Measurements from ENCODE around the gene TEX2. TPM values are rescaled to one million over a fixed set of nuclear protein-coding genes. Genes with fewer than 3 reads are reported as not detected.
A peak's percentile ranks its signal among the peaks of the same experiment; 100 is the strongest.

TEX2 gene
- total and polyA plus RNA-seq, 2 of the 13 experiments (the other 11 are each of a cell fraction or from before 2014, with no cell fraction given): 21.4 to 37.7 TPM

DNA sequence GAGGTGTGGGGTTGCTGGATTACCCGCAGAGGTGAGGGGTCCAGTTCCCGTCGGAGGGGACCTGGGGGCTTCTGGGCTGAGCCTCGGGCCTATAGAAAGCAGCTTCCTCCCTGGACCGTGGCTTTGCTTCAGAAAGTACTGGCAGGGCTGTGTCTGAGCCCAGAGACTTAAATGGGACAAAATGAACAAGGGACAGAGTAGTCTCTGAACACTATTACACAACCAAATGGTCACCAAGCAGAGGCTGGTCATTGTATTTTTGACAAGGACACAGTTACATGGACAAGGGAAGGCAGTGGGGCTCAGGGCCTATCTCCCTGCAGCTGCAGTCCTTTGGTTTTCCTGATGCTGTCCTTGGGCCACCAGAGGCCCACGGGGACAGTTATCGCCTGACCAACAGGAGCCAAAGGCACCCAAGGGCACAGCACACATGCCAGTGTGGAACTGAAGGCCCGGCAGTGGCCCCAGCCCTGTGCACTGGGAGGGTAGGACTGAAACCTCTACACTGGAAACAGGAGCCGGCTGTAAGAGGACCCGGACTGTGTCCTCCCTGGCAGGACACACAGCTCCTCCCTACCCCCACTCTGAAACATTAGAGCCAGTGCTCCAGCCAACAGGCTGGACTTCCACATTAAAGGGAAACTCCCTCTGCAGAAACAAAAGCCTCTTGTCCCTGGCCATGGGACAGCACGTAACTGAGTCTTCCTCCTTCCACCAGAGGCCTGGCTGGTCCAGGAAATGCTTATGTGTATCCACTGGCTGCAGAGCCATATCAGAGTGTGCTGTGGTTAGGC, 107.1 kb downstream of the TEX2 start (continued):
- TF ChIP-seq HMGXB3 (CRISPR knock-in tag; IDR thresholded peaks at IDR 0.05; ENCODE audit: borderline replicate concordance) (peak; percentile 65; the same call in 1 of the 2 replicates), ZBTB42 (CRISPR knock-in tag; IDR thresholded peaks at IDR 0.05) (no peak), ZBTB25 (CRISPR knock-in tag; IDR thresholded peaks at IDR 0.05) (0 out of 2 replicates have a peak, but pooled peaks have one; percentile 52), ZNF407 (CRISPR knock-in tag; IDR thresholded peaks at IDR 0.05; ENCODE audit: not compliant biosample characterization) (no peak)
- TF ChIP-seq, protein P1, sequence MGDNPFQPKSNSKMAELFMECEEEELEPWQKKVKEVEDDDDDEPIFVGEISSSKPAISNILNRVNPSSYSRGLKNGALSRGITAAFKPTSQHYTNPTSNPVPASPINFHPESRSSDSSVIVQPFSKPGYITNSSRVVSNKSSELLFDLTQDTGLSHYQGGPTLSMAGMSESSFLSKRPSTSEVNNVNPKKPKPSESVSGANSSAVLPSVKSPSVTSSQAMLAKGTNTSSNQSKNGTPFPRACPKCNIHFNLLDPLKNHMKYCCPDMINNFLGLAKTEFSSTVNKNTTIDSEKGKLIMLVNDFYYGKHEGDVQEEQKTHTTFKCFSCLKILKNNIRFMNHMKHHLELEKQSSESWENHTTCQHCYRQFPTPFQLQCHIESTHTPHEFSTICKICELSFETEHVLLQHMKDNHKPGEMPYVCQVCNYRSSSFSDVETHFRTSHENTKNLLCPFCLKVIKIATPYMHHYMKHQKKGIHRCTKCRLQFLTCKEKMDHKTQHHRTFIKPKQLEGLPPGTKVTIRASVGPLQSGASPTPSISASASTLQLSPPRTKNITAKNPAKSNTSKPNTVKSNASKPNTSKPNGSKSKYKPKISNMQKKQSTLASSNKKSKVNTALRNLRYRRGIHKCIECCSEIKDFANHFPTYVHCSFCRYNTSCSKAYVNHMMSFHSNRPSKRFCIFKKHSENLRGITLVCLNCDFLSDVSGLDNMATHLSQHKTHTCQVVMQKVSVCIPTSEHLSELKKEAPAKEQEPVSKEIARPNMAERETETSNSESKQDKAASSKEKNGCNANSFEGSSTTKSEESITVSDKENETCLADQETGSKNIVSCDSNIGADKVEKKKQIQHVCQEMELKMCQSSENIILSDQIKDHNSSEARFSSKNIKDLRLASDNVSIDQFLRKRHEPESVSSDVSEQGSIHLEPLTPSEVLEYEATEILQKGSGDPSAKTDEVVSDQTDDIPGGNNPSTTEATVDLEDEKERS (CRISPR knock-in tag; IDR thresholded peaks at IDR 0.05): peak; percentile 40; the same call in 1 of the 2 replicates
- TF ChIP-seq, protein P2, sequence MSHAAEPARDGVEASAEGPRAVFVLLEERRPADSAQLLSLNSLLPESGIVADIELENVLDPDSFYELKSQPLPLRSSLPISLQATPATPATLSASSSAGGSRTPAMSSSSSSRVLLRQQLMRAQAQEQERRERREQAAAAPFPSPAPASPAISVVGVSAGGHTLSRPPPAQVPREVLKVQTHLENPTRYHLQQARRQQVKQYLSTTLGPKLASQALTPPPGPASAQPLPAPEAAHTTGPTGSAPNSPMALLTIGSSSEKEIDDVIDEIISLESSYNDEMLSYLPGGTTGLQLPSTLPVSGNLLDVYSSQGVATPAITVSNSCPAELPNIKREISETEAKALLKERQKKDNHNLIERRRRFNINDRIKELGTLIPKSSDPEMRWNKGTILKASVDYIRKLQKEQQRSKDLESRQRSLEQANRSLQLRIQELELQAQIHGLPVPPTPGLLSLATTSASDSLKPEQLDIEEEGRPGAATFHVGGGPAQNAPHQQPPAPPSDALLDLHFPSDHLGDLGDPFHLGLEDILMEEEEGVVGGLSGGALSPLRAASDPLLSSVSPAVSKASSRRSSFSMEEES (CRISPR knock-in tag; IDR thresholded peaks at IDR 0.05): peak; percentile 22

All from HepG2 (cell line).